ENCODE results near the gene YBEY.
"Not testable (repeated sequence)": the region's sequence is repeated elsewhere in the genome, so short reads cannot be mapped to it uniquely, and the experiment has no call there.

Gene YBEY, protein sequence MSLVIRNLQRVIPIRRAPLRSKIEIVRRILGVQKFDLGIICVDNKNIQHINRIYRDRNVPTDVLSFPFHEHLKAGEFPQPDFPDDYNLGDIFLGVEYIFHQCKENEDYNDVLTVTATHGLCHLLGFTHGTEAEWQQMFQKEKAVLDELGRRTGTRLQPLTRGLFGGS

DNA sequence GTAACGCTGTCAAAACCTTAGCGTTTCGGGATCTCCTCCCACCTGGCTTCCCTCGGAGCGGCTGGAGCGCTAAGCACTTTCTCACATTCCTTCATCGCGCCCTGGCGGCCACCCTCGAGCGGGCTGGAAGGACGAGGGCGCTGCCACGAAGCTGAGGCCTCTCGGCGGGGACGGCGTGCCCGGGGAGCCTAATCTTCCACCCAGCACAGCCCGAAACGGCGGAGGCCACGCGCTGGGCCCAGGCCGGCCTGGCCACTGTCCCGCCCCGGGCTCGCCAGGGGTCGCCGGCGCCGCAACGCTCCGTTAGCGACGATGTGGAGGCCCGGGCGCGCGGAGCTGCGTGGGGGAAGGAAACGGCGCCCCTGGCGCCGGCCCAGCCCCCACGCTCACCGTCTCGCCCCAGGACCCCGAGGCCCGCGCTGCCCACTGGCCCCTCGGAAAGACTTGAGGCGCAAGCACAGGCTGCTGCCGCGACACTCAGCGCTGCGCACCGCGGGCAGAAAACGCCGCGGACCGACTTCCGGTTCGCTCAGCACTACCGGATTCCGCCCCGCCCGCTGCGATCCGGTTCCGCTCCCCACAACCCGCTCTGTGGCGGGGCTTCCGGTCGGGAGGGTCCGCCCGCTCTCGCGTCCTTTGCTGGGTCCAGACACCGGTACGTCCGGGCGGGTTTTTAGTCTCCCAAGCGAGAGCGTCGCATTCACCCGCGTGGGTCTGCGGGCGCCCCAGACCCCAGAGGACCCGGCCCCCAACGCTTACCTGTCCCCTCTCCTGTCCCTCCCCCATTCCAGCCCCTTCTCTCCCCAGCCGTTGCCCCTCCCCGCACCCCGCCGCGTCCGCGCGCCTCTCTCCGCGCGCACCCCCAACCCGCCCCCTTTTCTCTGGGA, at the start of gene YBEY:
Gene YBEY, plus strand, starts transcription at position 582 of the 887 bp plus-strand sequence. CDS start 572 bp downstream, outside the sequence.
- peak within 1 kb of the TSS; percentile 100 for H3K9ac ChIP-seq (ENCODE audit: insufficient read length, low read depth)
- DNase-seq (ENCODE audit: low read depth, low spot score), result peak; percentile 97
- no peaks in the 10 kb centered on the region for H3K9me3 ChIP-seq (ENCODE audit: insufficient read depth, low read length)
- TF ChIP-seq ZNF274 (IDR thresholded peaks at IDR 0.05; ENCODE audit: low read depth, low read length) (no peak), SUZ12 (IDR thresholded peaks at IDR 0.05; ENCODE audit: extremely low read depth, insufficient read depth, insufficient read length) (no peak)
- no peaks in the 10 kb centered on the region for H3K27me3 ChIP-seq (ENCODE audit: insufficient read depth, insufficient read length)
- H3K36me3 ChIP-seq (ENCODE audit: insufficient read depth, insufficient read length, low read length), result peaks cover 55% of the 10 kb centered on the region
- peak within 1 kb of the TSS; percentile 95 for H3K4me3 ChIP-seq (ENCODE audit: insufficient read length, low read depth)
- H3K4me1 ChIP-seq (ENCODE audit: insufficient read depth, insufficient read length), result peaks cover 5% of the 10 kb centered on the region

- Histone ChIP-seq H3K9ac (ENCODE audit: insufficient read length, low read depth) (no peak overlapping the region), H3K36me3 (ENCODE audit: insufficient read depth, insufficient read length, low read length) (peaks cover 94% of the 10 kb centered on the region), H3K4me3 (ENCODE audit: insufficient read length, low read depth) (no peak overlapping the region), H3K4me1 (ENCODE audit: insufficient read depth, insufficient read length) (no peaks in the 10 kb centered on the region), H3K27me3 (ENCODE audit: insufficient read depth, insufficient read length) (no peaks in the 10 kb centered on the region), H3K9me3 (ENCODE audit: insufficient read depth, low read length) (peaks cover 22% of the 10 kb centered on the region)
- DNase-seq (ENCODE audit: low read depth, low spot score), result no peak
- TF ChIP-seq ZNF274 (IDR thresholded peaks at IDR 0.05; ENCODE audit: low read depth, low read length) (no peak), SUZ12 (IDR thresholded peaks at IDR 0.05; ENCODE audit: extremely low read depth, insufficient read depth, insufficient read length) (no peak), YY1 (IDR thresholded peaks at IDR 0.05; ENCODE audit: insufficient read depth, insufficient read length) (no peak)
Measured at GRCh38 chr21:46237474-46237873, 48.7 kb upstream of the YBEY start.

DNA sequence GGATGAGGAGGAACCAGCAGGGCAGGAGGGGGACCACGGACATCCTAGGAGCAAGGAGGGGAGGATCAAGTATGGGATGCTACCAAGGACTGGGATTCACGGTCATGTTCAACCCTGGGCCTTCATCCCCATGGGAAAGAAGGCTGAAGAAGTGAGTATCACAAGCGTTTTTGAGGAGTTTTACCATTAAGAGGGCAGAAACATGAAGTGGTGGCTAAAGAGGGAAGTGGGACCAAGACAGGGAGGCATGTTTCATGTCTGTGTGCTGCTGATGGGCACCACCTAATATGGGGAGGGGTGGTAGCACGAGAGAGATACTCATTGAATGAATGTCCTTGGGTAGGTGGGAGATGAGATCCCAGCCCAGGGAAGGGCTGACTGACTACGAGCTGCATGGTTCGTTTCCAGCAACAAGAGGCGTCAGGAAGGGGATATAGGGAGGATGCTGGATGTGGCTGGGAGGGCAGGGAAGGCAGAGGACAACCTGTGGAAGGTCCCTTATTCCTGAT, 46.3 kb upstream of the YBEY start:
- no peaks in the 10 kb centered on the region for H3K27me3 ChIP-seq (ENCODE audit: insufficient read depth, insufficient read length)
- no peak overlapping the region for H3K4me3 ChIP-seq (ENCODE audit: insufficient read length, low read depth)
- no peaks in the 10 kb centered on the region for H3K9me3 ChIP-seq (ENCODE audit: insufficient read depth, low read length)
- peaks cover 94% of the 10 kb centered on the region for H3K36me3 ChIP-seq (ENCODE audit: insufficient read depth, insufficient read length, low read length)
- no peak overlapping the region for H3K9ac ChIP-seq (ENCODE audit: insufficient read length, low read depth)
- no peaks in the 10 kb centered on the region for H3K4me1 ChIP-seq (ENCODE audit: insufficient read depth, insufficient read length)
- TF ChIP-seq ZNF274 (IDR thresholded peaks at IDR 0.05; ENCODE audit: low read depth, low read length) (no peak), YY1 (IDR thresholded peaks at IDR 0.05; ENCODE audit: insufficient read depth, insufficient read length) (no peak), SUZ12 (IDR thresholded peaks at IDR 0.05; ENCODE audit: extremely low read depth, insufficient read depth, insufficient read length) (no peak)
- no peak for DNase-seq (ENCODE audit: low read depth, low spot score)

DNA sequence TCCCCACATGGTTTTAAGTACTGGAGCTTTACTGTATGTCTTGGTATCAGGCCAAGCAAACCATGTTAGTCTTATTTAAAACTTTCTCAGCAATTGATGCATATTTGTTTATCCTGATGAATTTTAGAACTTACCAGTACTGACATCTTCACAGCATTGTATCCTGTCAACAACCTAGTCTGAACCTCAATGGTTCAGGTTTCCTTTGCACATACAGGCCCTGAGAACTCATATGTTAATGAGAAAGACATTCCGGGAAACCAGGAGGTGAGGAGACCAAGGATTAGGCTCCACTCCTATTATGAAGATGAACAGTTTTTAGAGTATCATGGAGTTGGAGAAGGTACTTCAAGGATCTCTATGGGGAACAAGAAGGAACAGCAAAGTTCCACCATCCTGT, 44.6 kb upstream of the YBEY start:
- H3K9ac ChIP-seq (ENCODE audit: insufficient read length, low read depth); H3K4me1 ChIP-seq (ENCODE audit: insufficient read depth, insufficient read length); DNase-seq (ENCODE audit: low read depth, low spot score); H3K9me3 ChIP-seq (ENCODE audit: insufficient read depth, low read length); H3K27me3 ChIP-seq (ENCODE audit: insufficient read depth, insufficient read length); H3K4me3 ChIP-seq (ENCODE audit: insufficient read length, low read depth): not testable (repeated sequence)
- H3K36me3 ChIP-seq (ENCODE audit: insufficient read depth, insufficient read length, low read length), result peaks cover 94% of the 10 kb centered on the region

- no peaks in the 10 kb centered on the region for H3K4me1 ChIP-seq (ENCODE audit: insufficient read depth, insufficient read length)
- H3K4me3 ChIP-seq (ENCODE audit: insufficient read length, low read depth), result no peak overlapping the region
- no peak for DNase-seq (ENCODE audit: low read depth, low spot score)
- TF ChIP-seq YY1 (IDR thresholded peaks at IDR 0.05; ENCODE audit: insufficient read depth, insufficient read length) (no peak), ZNF274 (IDR thresholded peaks at IDR 0.05; ENCODE audit: low read depth, low read length) (no peak), SUZ12 (IDR thresholded peaks at IDR 0.05; ENCODE audit: extremely low read depth, insufficient read depth, insufficient read length) (no peak)
- no peaks in the 10 kb centered on the region for H3K9me3 ChIP-seq (ENCODE audit: insufficient read depth, low read length)
- H3K36me3 ChIP-seq (ENCODE audit: insufficient read depth, insufficient read length, low read length), result peaks cover 97% of the 10 kb centered on the region
- H3K27me3 ChIP-seq (ENCODE audit: insufficient read depth, insufficient read length), result no peaks in the 10 kb centered on the region
- no peak overlapping the region for H3K9ac ChIP-seq (ENCODE audit: insufficient read length, low read depth)
Measured at GRCh38 chr21:46243325-46243724, 42.8 kb upstream of the YBEY start.

- H3K9ac ChIP-seq (ENCODE audit: insufficient read length, low read depth), result no peak overlapping the region
Measured at GRCh38 chr21:46243960-46244361, 42.2 kb upstream of the YBEY start.

DNA sequence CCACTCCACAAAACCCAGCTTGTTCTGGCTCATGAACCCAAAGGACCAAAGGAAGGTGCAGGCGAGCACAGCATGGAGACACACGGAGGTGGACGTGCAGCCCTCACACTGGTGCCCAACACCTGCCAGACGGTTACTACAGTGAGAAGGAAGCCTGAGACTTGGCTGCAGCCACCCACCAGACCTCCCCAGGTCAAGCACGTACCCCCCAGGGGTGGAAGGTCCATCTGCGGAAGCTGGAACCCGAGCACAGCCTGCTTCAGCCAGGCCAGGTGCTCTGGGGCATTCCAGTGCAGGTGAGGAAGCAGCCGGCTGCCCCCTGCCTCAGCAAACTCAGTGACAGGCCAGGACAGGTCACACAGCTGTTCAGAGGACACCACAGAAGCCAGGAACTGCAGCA, 41.5 kb upstream of the YBEY start:
- Histone ChIP-seq H3K36me3 (ENCODE audit: insufficient read depth, insufficient read length, low read length) (peaks cover 97% of the 10 kb centered on the region), H3K4me1 (ENCODE audit: insufficient read depth, insufficient read length) (no peaks in the 10 kb centered on the region), H3K9ac (ENCODE audit: insufficient read length, low read depth) (no peak overlapping the region), H3K27me3 (ENCODE audit: insufficient read depth, insufficient read length) (no peaks in the 10 kb centered on the region), H3K4me3 (ENCODE audit: insufficient read length, low read depth) (no peak overlapping the region), H3K9me3 (ENCODE audit: insufficient read depth, low read length) (no peaks in the 10 kb centered on the region)
- TF ChIP-seq SUZ12 (IDR thresholded peaks at IDR 0.05; ENCODE audit: extremely low read depth, insufficient read depth, insufficient read length) (no peak), YY1 (IDR thresholded peaks at IDR 0.05; ENCODE audit: insufficient read depth, insufficient read length) (no peak), ZNF274 (IDR thresholded peaks at IDR 0.05; ENCODE audit: low read depth, low read length) (no peak)
- no peak for DNase-seq (ENCODE audit: low read depth, low spot score)

More at GRCh38 chr21:46243960-46244361, 42.2 kb upstream of the YBEY start:
- Histone ChIP-seq H3K4me1 (ENCODE audit: insufficient read depth, insufficient read length) (no peaks in the 10 kb centered on the region), H3K27me3 (ENCODE audit: insufficient read depth, insufficient read length) (no peaks in the 10 kb centered on the region), H3K36me3 (ENCODE audit: insufficient read depth, insufficient read length, low read length) (peaks cover 97% of the 10 kb centered on the region), H3K9me3 (ENCODE audit: insufficient read depth, low read length) (no peaks in the 10 kb centered on the region), H3K4me3 (ENCODE audit: insufficient read length, low read depth) (no peak overlapping the region)
- no peak for DNase-seq (ENCODE audit: low read depth, low spot score)
- TF ChIP-seq ZNF274 (IDR thresholded peaks at IDR 0.05; ENCODE audit: low read depth, low read length), result no peak

Measured in NT2/D1 (cell line).